Hematopoietic multipotent progenitor cell treated with erythropoietin and hydrocortisone succinate and interleukin-3 and kit ligand, for 17 days (in vitro differentiated cells): ENCODE measurements around the gene COL1A1.

Experiments
- DNase-seq: peaks from one replicate; pipeline ENCODE4 v3.0.0-alpha.2; 2015; ENCODE audit warnings: low spot score

COL1A1 gene

DNA sequence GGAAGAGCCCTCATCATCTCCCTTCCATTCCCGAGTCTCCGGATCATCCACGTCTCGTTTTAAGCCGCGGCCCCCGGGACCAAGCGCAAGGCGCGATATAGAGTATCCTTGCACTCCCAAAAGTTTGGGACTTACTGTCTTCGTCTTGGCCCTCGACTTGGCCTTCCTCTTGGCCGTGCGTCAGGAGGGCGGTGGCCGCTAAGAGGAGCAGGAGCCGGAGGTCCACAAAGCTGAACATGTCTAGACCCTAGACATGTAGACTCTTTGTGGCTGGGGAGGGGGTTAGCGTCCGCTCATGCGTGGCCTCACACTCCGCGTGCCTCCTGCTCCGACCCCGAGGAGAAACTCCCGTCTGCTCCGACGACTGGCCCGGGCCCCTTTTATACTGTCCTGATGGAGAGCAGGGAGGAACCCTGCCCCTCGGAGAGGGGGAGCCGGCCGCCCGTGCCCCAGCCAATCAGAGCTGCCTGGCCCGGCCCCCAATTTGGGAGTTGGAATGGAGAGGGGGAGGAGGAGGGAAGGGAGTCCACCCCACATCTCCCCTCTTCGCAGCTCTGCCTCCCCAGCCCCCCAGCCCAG is at the start of gene COL1A1:
COL1A1 (minus strand) TSS at position 356 of the 579 bp plus-strand sequence; CDS start at position 238, 118 bp downstream.
- DNase-seq = no peak

DNA sequence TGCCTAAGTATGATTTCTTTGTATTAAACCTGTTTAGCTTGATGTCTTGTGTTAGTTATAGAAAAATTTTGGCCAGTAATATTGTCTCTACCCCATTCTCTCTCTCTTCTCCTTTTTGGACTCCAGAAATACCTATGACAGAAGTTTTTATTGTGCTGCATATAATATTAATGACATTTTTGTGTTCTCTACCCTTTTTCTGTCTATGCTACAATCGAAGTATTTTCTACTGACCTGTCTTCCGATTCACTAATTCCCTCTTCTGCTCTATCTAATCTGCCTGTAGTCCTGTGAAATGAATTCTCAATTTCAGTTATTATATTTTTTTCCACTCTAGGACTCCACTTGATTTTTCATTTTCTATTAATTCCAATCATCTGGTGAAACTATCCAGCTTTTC is 46.8 kb upstream of the COL1A1 start:
- no peak for DNase-seq

DNA sequence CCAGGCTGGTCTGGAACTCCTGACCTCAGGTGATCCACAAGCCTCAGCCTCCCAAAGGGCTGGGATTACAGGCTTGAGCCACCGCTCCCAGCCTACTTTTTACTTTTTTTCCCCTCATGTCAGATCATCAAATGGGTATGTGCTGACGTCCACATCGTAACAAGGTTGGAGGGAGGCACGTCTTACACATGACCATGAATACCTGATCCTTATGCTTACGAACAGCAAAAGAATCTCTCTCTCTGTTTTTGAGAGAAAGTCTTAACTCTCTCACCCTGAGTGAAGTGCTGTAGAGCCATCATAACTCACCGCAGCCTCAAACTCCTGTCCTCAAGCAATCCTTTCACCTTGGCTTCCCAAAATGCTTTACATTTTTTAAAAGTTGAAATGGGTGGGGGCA is 43.3 kb upstream of the COL1A1 start:
- no peak for DNase-seq

DNA sequence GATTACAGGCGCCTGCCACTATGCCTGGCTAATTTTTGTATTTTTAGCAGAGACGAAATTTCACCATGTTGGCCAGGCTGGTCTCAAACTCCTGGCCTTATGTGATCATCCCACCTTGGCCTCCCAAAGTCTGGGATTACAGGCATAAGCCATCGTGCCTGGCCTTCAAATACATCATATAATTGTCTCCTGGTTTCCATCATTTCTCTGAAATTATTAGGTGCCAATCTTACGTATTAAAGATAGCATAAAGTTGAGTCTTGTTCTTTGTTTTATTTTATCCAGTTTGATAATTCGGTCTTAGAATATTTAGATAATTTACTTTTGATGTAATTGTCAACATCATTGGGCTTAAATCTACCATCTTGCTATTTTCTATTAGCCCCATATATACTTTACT is 40.0 kb upstream of the COL1A1 start:
- DNase-seq = no peak

DNA sequence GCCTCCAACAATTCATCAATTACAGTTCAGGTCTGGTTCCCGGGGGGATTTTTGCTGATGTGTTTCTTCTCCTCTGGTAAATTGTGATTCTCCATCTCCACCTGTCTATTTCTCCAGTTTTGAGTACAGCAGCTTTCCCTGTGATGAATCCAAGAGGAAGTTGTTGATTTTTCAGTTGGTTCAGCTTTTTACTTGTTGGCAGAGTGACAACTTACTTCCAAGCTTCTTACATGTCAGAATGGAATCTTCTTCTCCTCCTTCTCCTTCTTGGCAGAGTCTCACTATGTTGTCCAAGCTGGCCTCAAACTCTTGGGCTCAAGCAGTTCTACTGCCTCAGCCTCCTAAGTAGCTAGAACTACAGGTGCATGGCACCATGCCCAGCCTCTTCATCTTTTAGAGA is 39.4 kb upstream of the COL1A1 start:
- DNase-seq = no peak

DNA sequence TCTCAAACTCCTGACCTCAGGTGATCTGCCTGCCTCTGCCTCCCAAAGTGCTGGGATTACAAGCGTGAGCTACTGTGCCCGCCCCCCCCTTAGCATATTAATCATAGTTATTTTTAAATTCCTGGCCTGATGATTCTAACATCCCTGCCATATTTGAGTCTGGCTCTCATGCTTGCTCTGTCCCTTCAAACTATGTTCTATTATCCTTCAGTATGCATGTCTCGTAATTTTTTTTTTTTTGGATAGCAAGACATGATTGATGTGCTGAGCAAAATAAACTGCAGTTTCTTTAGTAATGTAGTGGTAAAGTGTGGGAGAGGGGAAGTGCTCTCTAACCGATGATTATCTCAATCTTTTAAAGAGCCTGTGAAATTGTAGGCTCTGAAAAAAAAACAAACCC is 38.5 kb upstream of the COL1A1 start:
- DNase-seq = no peak

DNA sequence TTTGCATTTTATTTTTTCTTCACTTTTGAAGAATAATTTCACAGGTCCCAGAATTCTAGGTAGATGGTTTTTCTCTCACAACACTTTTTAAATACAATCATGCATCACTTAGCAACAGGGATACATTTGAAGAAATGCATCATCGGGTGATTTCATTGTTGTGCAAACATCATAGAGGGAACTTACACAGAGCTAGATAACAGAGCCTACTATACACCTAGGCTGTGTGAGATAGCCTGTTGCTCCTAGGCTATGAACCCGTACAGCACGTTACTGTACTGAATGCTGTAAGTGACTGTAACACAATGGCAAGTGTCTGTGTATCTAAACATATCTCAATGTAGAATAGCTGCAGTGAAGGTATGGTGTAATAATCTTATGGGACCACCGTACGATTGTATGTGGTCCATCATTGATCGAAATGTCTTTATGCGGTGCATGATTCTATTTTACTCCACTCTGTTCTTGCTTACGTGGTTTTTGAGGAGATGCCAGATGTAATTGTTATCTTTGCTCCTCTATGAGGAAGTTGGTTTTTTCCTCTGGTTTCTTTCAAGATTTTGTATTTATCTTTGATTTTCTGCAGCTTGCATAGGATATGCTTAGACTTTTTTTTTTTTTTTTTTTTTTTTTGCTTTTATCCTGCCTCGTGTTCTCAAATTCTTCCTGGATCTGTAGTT is 37.3 kb upstream of the COL1A1 start:
- DNase-seq = no peak

DNA sequence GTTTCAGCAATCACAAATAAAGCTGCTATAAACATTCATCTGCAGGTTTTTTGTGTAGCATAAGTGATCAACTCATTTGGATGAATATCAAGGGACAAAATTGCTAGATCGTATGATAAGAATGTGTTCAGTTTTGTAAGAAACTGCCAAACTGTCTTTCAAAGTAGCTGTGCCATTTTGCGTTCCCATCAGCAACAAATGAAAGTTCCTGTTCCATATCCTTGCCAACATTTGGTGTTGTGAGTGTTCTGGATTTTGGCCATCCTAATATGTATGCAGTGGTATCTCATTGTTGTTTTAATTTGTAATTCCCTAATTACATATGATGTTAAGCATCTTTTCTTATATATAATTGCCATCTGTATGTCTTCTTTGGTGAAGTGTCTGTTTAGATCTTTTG is 36.5 kb upstream of the COL1A1 start:
- DNase-seq = no peak

DNA sequence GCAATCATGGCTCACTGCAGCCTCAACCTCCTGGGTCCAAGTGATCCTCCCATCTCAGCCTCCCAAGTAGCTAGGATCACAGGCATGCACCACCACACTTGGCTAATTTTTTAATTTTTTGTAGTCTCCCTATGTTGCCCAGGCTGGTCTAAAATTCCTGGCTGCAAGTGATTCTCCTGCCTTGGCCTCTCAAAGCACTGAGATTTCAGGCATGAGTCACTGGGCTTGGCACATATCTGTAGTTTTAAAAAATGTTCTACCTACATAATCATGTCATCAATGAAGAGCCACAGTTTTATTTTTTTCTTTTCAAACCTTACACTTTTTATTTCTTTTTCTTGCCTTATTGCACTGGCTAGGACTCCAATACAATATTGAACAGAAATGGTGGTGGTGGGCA is 33.1 kb upstream of the COL1A1 start:
- no peak for DNase-seq

DNA sequence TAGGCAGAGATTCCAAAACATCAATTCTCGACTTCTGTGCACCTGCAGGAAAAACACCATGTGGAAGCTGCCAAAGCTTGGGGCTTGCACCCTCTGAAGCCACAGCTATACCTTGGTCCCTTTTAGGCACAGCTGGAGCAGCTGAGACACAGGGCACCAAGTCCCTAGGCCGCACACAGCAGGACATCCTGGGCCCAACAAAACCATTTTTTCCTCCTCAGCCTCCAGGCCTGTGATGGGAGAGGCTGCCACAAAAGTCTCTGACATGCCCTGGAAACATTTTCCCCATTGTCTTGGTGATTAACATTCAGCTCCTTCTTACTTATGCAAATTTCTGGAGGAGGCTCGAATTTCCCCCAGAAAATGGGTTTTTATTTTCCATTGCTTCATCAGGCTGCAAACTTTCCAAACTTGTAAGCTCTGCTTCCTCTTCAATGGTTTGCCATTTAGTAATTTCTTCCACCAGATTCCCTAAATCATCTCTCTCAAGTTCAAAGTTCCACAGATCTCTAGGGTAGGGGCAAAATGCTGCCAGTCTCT is 24.3 kb upstream of the COL1A1 start:
- no peak for DNase-seq

DNA sequence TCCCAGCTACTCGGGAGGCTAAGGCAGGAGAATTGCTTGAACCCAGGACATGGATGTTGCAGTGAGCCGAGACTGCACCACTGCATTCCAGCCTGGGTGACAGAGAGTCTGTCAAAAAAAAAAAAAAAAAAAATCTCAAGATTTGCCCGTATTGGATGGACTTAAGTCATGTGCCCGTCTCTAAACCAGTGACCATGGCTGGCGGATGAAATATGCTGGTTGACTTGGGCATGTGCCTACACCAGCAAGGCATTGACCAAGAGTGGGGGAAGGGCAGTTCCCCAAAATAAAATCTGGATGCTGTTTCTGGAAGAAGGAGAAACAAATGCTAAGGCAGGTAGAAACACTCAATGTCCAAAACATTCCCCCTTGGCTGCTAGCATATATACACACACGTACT is 21.5 kb upstream of the COL1A1 start:
- DNase-seq = no peak

DNA sequence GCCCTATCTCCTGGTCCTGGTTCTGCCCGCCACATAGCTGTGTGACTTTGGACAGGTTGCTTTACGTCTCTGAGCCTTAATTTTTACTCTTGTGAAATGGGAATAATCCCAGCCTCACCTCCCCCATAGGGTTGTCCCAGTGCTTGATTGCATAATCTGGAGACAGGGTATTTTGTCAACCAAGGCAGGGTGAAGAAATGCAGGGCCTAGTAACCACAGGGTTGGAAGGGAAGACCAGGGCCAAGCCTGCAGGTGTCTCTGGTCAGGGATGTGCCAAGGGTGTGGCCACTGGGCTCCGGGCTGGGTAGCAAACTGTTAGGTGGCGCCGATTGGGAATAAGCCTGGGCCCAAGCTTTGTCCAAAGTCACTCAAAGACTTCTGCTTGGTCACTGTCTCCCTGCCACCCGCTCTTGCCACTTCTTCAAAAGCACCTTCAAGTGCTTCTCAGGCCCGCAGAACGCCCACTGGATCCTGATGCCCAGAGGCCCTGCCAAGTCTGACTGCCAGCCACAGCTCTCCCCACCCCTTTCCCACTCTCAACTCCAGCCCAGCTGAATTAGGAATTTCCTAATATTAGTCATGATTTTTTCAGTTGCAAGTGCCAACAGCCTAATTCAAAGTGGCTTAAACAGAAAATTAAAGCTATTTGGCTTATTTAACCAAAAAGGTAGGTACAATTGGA is 20.6 kb upstream of the COL1A1 start:
- no peak for DNase-seq

DNA sequence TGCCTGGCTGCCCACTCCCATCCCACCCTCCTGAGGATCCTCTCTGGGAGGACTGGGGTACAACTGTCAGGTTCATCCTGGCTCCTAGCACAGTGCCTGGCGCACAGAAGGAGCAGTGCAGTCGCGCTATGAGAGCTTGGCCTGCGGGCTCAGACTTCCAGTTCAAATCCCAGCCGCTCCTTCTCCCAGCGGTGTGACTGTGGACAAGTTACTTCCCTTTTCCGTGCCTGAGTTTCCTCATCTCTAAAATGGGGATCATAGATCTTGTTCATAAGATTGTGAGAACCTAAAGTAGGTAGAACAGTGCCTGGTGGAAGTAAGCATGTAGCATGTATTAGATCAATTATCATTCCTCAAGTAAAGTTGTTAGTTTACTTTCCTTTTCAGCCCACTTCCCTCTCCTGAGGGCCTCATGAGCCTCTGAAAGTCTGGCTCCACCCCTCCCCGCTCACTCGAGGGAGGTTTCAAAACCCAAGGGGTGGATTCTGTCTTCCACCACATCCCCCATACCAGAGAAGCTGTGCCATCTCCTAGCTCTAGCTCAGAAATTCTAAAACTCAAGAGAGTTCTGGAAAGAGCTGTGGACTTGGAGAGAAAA is 19.9 kb upstream of the COL1A1 start:
- DNase-seq = no peak

DNA sequence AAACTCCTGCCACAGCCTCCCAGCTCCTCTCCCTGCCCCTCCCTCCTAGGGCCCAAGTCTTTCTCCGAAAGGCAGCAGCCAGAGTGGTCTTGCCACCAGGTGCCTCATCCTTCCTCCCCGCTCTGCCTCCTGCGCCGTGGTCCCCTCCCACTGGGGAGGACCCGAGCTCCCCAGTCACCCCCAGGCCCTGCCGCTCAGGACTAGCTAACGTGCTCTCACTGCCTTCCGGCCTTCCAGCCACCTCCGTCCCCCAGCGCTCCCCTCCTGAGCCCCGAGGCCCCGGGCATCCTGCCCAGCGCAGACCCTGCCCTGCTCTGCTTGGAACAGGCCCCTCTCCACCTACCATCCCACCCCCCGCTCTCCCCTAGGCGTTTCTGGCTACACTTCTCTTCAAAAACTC is 19.4 kb upstream of the COL1A1 start:
- no peak for DNase-seq

DNA sequence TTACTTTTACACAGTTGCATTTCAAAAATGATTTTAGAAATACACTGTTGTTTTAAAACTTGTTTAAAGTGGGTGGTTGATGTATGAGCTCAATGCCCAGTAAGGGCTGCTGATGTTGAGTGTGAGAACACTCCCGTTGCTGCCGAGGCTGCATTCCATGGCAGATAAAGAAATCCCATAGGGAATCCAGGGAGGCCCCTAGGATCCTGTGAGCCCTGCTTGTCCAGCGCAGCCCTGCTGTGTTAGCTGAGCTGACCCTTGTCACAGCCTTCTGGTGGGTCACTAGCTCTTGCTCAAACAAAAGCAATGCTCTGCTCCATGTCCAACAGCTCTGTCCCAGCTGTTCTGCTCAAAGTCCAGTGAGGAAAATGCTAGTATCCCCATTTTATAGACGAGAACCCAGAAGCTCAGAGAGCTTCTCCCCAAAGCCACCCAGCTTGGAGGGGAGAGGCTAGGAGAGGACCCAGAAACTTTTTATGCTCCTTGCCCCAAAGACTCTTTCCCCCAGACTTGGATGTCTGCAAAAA is 18.6 kb upstream of the COL1A1 start:
- no peak for DNase-seq

DNA sequence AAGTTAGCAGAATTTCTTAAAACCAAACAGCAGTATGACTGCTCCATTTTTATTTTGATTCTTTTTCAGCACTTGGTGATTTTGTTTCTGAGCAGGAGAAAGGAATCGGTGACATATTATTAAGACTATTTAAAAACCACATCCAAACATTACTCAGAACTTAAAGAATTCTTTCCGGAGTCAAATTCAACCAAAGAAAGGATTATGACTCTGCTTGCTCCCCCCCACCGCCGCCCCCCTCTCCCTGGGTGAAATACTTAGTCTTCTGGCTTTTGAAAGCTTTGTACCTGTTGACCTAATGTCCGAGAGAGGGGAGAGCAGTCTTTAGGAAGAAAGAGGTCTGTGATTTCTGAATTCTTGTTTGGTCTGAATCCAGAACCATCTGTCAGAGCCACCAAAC is 17.9 kb upstream of the COL1A1 start:
- no peak for DNase-seq

DNA sequence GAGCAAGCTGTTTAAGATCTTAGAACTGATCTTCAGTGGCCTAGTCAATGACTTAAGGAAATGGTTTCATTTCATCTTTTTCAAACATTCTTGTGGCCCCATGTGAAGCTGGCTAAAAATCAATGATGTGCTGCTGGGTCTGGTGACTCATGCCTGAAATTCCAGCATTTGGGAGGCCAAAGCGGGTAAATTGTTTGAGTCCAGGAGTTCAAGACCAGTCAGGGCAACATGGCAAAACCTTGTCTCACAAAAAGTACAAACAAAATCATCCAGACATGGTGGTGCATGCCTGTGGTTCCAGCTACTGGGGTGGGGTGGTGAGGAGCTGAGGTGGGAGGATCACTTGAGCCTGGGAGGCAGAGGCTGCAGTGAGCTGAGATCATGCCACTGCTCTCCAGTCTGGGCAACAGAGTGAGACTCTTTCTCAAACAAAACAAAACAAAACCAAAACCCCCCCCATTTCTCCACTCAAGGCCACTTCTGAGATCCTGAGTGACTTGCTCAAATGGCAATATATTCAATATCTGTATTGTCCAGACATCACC is 17.4 kb upstream of the COL1A1 start:
- DNase-seq = no peak

DNA sequence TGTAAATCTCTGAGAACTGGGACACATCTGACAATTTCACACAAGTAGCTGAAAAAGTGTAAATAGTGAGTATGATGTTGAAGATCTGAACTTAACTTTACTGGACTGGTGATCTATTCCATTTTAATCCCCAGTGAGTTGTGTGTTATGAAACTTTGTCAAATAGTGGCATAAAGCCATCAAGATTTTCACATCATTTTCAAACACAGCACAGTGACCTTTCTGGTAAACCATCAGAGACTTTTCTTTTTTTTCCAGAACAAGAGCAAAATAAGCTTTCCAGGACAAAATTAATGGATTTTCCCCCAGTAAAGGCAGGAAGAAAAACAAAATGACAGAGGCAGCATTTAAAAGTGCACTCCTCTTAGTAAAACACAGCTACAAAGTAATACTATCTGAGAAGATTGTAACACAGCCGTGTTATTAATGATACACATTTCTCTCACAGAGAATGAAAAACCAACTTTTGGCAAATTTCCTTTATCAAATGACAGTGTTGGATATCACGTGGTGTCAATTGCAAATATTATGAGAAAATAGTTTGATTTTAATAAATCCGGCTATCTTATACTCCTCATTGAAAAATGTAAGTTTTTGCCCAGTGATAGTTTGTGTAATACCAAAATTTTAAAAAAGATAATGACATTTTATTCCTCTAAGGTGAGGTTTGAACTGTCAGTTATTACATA is 16.8 kb upstream of the COL1A1 start:
- no peak for DNase-seq

DNA sequence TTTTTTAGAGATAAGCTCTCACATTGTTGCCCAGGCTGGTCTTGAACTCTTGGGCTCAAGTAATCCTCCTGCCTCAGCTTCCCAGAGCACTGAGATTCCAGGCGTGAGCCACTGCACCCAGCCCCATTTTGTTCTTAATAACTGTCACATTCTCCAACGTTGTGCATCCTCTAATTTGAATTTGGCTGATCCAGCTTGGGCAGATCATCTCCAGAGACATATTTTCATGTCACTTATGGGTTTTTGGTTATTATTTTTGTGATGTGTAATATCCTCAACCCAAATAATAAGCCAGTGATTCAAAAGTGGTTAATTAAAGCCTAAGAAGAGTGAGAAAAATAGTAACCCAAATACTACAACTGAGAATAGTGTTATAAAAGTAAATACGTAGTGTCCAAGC is 16.2 kb upstream of the COL1A1 start:
- no peak for DNase-seq

DNA sequence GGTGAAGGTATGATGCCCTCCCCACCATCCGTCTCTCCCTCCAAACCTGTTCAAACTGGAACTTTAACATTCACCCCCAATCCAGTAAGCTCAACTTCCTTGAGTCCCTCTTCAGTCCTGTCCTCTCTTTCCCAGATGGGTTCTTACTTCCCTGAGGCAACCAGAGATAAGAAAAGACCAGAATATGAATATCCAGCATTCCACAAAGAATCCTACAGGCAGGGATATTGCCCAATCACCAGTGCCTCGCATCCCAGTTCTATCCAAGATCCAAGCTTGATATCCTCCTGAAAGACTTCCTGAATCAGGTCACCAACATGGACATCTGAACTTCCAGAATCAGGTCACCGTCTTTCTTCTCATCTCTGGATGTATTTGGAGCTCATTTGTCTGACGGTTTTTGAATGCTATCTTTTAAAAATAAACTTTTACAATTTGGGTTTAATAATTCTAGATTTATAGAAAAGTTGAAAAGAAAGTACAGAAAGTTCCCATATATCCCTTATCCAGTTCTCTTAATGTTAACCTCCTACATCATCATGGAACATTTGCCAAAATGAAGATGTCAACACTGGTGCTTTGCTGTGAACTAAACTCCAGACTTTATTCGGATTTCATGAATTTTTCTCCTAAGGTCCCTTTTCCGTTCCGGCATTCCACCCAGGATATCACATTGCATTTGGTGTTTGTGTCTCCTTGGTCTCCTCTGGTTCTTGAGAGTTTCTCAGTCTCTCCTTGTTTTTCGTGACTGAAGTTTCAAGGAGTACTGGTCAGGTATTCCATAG is 13.7 kb upstream of the COL1A1 start:
- no peak for DNase-seq
